Mesothelial cell of epicardium (in vitro differentiated cells): ENCODE data around the gene TMEM161A. TPM values are rescaled to one million over a fixed set of nuclear protein-coding genes. Genes with fewer than 3 reads are reported as not detected.

ENCODE experiments used
- DNase-seq, 2 experiments: peaks; one replicate each; pipeline ENCODE4 v3.0.0; 2021; ENCODE audit warnings: low spot score in 2 of 2; ENCODE audit not compliant: unreplicated experiment in 2 of 2
- H3K27ac Mint-ChIP-seq: 2 replicates; pipeline ENCODE4 v1.8.0; 2021; ENCODE audit warnings: mixed read lengths
- H3K27me3 Mint-ChIP-seq: 2 replicates; pipeline ENCODE4 v1.8.0; 2021; ENCODE audit warnings: low read depth, mixed read lengths
- H3K36me3 Mint-ChIP-seq: 2 replicates; pipeline ENCODE4 v1.8.0; 2021; ENCODE audit warnings: mixed read lengths
- H3K4me1 Mint-ChIP-seq: 2 replicates; pipeline ENCODE4 v1.8.0; 2021; ENCODE audit warnings: mixed read lengths
- H3K4me3 Mint-ChIP-seq: 2 replicates; pipeline ENCODE4 v1.8.0; 2021; ENCODE audit warnings: mild to moderate bottlenecking, moderate library complexity, mixed read lengths
- H3K9me3 Mint-ChIP-seq: 2 replicates; pipeline ENCODE4 v1.8.0; 2021; ENCODE audit warnings: mixed read lengths
- CTCF ChIP-seq: fragments of 200-600 bp; sonication (generic); IDR thresholded peaks from one replicate; pipeline ENCODE4 v1.5.0; 2021; ENCODE audit warnings: antibody characterized with exemption; ENCODE audit not compliant: unreplicated experiment
- total RNA-seq: library from RNA; stranded (reverse); gene quantifications from 3 replicates; pipeline ENCODE4 v1.2.1, GENCODE V29; 2021

The TMEM161A gene
- total RNA-seq, 1 donor from 2014 or later = 45.5 TPM

GRCh38 chr19:19159534-19159933 lies 21.3 kb upstream of the TMEM161A start:
- DNase-seq = no peak
- no peaks in the 10 kb centered on the region for H3K4me1 Mint-ChIP-seq
- peaks cover 16% of the 10 kb centered on the region for H3K36me3 Mint-ChIP-seq

GRCh38 chr19:19157808-19158207 lies 19.5 kb upstream of the TMEM161A start:
- Mint-ChIP-seq H3K27ac (no peak overlapping the region), H3K27me3 (no peaks in the 10 kb centered on the region), H3K4me3 (no peak overlapping the region), H3K9me3 (peaks cover 9% of the 10 kb centered on the region), H3K4me1 (no peaks in the 10 kb centered on the region), H3K36me3 (peaks cover 16% of the 10 kb centered on the region)
- no peak for TF ChIP-seq CTCF
- DNase-seq = no peak

More at GRCh38 chr19:19159534-19159933, 21.3 kb upstream of the TMEM161A start:
- no peak overlapping the region for H3K27ac Mint-ChIP-seq
- TF ChIP-seq CTCF = no peak
- peaks cover 9% of the 10 kb centered on the region for H3K9me3 Mint-ChIP-seq
- H3K4me3 Mint-ChIP-seq = no peak overlapping the region
- H3K27me3 Mint-ChIP-seq = no peaks in the 10 kb centered on the region

GRCh38 chr19:19155495-19156219 lies 17.4 kb upstream of the TMEM161A start:
- no peak overlapping the region for H3K27ac Mint-ChIP-seq
- no peaks in the 10 kb centered on the region for H3K4me1 Mint-ChIP-seq
- peaks cover 5% of the 10 kb centered on the region for H3K9me3 Mint-ChIP-seq
- no peaks in the 10 kb centered on the region for H3K27me3 Mint-ChIP-seq
- H3K36me3 Mint-ChIP-seq = peaks cover 13% of the 10 kb centered on the region
- H3K4me3 Mint-ChIP-seq = no peak overlapping the region
- no peak for DNase-seq
- no peak for TF ChIP-seq CTCF

GRCh38 chr19:19154768-19155494 lies 16.7 kb upstream of the TMEM161A start:
- Mint-ChIP-seq H3K4me1 (no peaks in the 10 kb centered on the region), H3K27ac (no peak overlapping the region), H3K4me3 (no peak overlapping the region), H3K36me3 (peaks cover 13% of the 10 kb centered on the region), H3K9me3 (peaks cover 5% of the 10 kb centered on the region), H3K27me3 (no peaks in the 10 kb centered on the region)
- TF ChIP-seq CTCF = no peak
- no peak for DNase-seq

GRCh38 chr19:19152668-19153384 lies 14.5 kb upstream of the TMEM161A start:
- H3K27me3 Mint-ChIP-seq = no peaks in the 10 kb centered on the region
- no peak overlapping the region for H3K27ac Mint-ChIP-seq
- H3K4me3 Mint-ChIP-seq = no peak overlapping the region
- no peak for TF ChIP-seq CTCF
- peaks cover 5% of the 10 kb centered on the region for H3K9me3 Mint-ChIP-seq
- H3K36me3 Mint-ChIP-seq = peaks cover 16% of the 10 kb centered on the region
- H3K4me1 Mint-ChIP-seq = no peaks in the 10 kb centered on the region
- DNase-seq = no peak
